Lower lobe of right lung (tissue), 2 donors: Measurements from ENCODE around the gene PCDHA2. TPM values are rescaled to one million over a fixed set of nuclear protein-coding genes. Genes with fewer than 3 reads are reported as not detected.

Experiments
- ATAC-seq, 2 donors: fragments of 200-7000 bp; cut with Tn5 transposase; one replicate each; pipeline ENCODE4 v1.9.1; 2020 to 2022; ENCODE audit warnings: mild to moderate bottlenecking in 2 of 2, moderate library complexity in 2 of 2
- DNase-seq: peaks from one replicate; pipeline ENCODE4 v3.0.0-alpha.2; 2020
- H3K27ac ChIP-seq: fragments of 200-600 bp; one replicate; pipeline ENCODE4 v1.8.0; 2022
- H3K27me3 ChIP-seq: fragments of 200-600 bp; one replicate; pipeline ENCODE4 v1.8.0; 2022; ENCODE audit warnings: low read depth
- H3K36me3 ChIP-seq: fragments of 200-600 bp; one replicate; pipeline ENCODE4 v1.8.0; 2022; ENCODE audit warnings: mild to moderate bottlenecking
- H3K4me1 ChIP-seq: fragments of 200-600 bp; one replicate; pipeline ENCODE4 v1.8.0; 2022
- H3K4me3 ChIP-seq: fragments of 200-600 bp; one replicate; pipeline ENCODE4 v1.8.0; 2022; ENCODE audit warnings: mild to moderate bottlenecking
- H3K9me3 ChIP-seq: fragments of 200-600 bp; one replicate; pipeline ENCODE4 v1.8.0; 2022
- intact Hi-C: fragments of 100-400 bp; cut with DNase I; formaldehyde crosslinking; loops from one replicate; pipeline ENCODE4 v1.11.0; 2022
- long read RNA-seq: library from polyadenylated mRNA; unstranded; transcript quantifications from one replicate; pipeline ENCODE4 v2.0.0, GENCODE V29; 2021
- total RNA-seq: library from RNA; stranded (reverse); fragmentation: NEBNext Ultra II Directional; extraction: Animal tissue kit (Norgen Biotek cat#: 25700); gene quantifications from one replicate; pipeline ENCODE4 v1.2.1, GENCODE V29; 2021
- TF ChIP-seq, protein P1 (sequence below): fragments of 200-600 bp; IDR thresholded peaks from one replicate; pipeline ENCODE4 v1.8.0; 2022; ENCODE audit warnings: antibody characterized with exemption, mild to moderate bottlenecking
- donor health status: DM: no; HTN: yes; CAD: no; lungs with severe emphysema.

Gene PCDHA2
- not detected for total RNA-seq
- long read RNA-seq: 0 reads

DNA sequence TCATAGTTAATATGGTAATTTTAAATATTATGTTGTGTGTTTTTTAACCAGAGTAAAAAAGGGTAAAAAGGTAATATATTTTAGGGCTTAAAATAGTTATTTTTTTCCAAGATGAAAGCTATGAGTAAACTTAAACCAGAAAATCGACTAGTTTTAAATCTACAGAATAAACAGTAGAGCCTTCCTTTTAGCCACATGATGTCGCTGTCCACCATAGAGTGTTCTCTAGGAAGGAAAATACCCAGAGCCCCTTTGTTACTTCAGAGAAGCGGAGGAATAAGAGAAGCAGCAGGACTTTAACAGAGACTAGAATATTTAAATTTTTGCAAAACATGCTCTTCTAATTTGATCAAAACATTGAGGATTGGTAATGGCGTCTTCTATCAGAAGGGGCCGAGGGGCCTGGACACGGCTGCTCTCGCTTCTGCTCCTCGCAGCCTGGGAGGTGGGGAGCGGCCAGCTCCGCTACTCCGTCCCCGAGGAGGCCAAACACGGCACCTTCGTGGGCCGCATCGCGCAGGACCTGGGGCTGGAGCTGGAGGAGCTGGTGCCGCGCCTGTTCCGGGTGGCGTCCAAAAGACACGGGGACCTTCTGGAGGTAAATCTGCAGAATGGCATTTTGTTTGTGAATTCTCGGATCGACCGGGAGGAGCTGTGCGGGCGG lies at the start of gene PCDHA2:
TSS of gene PCDHA2 (plus strand) at position 258 of the 664 bp plus-strand sequence.
- DNase-seq (no peak), ATAC-seq (no peak)
- TF ChIP-seq, protein P1, sequence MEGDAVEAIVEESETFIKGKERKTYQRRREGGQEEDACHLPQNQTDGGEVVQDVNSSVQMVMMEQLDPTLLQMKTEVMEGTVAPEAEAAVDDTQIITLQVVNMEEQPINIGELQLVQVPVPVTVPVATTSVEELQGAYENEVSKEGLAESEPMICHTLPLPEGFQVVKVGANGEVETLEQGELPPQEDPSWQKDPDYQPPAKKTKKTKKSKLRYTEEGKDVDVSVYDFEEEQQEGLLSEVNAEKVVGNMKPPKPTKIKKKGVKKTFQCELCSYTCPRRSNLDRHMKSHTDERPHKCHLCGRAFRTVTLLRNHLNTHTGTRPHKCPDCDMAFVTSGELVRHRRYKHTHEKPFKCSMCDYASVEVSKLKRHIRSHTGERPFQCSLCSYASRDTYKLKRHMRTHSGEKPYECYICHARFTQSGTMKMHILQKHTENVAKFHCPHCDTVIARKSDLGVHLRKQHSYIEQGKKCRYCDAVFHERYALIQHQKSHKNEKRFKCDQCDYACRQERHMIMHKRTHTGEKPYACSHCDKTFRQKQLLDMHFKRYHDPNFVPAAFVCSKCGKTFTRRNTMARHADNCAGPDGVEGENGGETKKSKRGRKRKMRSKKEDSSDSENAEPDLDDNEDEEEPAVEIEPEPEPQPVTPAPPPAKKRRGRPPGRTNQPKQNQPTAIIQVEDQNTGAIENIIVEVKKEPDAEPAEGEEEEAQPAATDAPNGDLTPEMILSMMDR: no peak
- no peak within 1 kb of the TSS for H3K27ac ChIP-seq
- H3K36me3 ChIP-seq: no peaks in the 10 kb centered on the region
- intact Hi-C loops: no loop called here
- H3K4me1 ChIP-seq: no peaks in the 10 kb centered on the region
- peak within 1 kb of the TSS; percentile 17 for H3K4me3 ChIP-seq
- H3K27me3 ChIP-seq: no peaks in the 10 kb centered on the region
- peaks cover 30% of the 10 kb centered on the region for H3K9me3 ChIP-seq

DNA sequence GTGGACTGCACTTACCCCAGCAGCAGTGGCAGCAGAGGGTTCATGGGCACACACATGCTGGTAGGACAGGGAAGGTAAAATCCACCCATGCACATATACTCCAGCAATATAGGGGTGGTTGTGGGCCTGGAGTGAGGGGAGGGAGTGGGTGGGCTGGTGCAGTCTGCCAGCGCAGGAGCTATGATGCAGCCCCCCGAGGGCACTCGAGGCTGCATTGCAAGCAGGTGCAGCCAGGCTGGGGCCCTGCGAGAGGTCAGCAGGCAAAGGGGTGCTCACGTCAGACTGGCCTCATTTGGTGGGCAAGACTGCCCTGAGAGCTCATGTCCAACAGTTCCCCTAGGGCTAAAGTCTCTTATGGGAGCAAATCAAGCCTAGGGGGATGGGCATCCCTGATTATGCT lies 41.1 kb upstream of the PCDHA2 start:
- no peaks in the 10 kb centered on the region for H3K27me3 ChIP-seq
- no peaks in the 10 kb centered on the region for H3K36me3 ChIP-seq
- intact Hi-C loops: no loop called here
- TF ChIP-seq, protein P1: no peak
- no peak overlapping the region for H3K27ac ChIP-seq
- H3K9me3 ChIP-seq: peaks cover 50% of the 10 kb centered on the region
- no peak for ATAC-seq
- H3K4me3 ChIP-seq: no peak overlapping the region
- DNase-seq: no peak
- H3K4me1 ChIP-seq: no peaks in the 10 kb centered on the region

DNA sequence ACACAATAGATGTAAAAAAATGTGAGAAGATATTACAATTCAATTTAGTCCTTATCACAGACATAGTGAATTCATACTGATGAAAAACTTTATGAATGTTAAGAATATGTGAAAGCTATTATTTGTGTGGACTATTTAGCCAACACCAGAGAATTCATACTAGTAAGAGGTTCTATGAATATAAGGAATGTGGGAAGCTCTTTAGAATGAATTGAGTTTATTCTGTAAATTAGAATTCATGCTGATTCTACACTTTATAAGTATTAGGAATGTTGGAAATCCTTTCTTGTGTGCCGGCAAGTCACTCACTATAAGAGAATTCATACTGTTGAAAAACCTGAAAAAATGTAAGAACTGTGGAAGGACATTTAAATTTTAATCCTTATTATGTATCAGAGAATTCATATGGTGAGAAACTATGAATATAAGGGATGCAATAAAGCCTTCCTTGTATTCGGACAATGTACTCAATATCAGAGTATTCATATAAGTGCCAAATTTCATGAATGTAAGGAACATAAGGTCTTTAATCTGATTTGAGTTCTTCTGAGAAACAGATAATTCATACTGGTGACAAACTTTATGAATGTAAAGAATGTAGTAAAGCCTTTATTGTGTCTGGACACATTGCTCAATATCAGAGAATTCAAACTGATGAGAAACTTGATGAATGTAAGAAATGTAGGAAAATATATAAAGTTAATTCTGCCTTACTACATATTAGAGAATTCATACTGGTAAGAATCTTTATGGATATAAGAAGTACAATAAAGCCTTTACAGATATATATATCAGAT lies 30.3 kb upstream of the PCDHA2 start:
- intact Hi-C loops: no loop called here
- H3K36me3 ChIP-seq: no peaks in the 10 kb centered on the region
- DNase-seq: no peak
- TF ChIP-seq, protein P1: no peak
- no peak overlapping the region for H3K4me3 ChIP-seq
- no peaks in the 10 kb centered on the region for H3K4me1 ChIP-seq
- H3K27me3 ChIP-seq: no peaks in the 10 kb centered on the region
- ATAC-seq: no peak
- no peak overlapping the region for H3K27ac ChIP-seq
- H3K9me3 ChIP-seq: peaks cover 97% of the 10 kb centered on the region

DNA sequence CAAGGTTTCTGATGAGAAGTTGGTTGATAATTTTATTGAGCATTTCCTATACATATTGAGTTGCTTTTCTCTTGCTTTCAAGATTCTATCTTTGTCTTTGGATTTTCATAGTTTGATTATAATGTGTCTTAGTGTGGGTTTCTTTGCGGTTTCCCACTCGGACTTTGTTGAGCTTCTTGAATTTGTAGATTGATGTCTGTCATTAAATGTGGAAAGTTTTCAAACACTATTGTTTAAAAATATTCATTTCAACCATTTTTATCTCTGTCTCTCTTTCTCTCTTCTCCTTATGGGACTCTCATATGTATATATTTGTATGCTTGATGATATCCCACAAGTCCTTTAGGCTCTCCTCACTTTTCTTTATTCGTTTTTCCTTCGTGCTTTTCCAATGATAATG lies 27.2 kb upstream of the PCDHA2 start:
- no peak overlapping the region for H3K4me3 ChIP-seq
- no peak overlapping the region for H3K27ac ChIP-seq
- H3K36me3 ChIP-seq: no peaks in the 10 kb centered on the region
- DNase-seq: no peak
- H3K9me3 ChIP-seq: peaks cover 98% of the 10 kb centered on the region
- intact Hi-C loops: no loop called here
- H3K4me1 ChIP-seq: no peaks in the 10 kb centered on the region
- H3K27me3 ChIP-seq: no peaks in the 10 kb centered on the region
- no peak for ATAC-seq
- TF ChIP-seq, protein P1: no peak

DNA sequence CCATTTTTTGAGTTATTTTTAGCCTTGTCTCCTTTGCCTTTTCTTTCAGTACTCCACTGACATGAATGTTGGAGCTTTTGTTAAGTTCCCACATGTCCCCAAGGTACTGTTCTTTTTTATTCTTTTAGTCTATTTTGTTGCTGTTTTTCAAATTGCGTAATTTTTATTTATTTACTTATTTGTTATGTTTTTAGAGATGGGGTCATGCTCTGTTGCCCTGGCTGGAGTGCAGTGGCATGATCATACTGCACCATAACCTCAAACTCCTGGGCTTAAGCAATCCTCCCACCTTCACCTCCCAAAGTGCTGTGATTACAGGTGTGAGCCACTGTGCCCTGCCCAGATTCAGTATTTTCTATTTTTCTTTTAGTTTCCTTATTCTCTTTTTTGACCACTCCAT lies 14.1 kb upstream of the PCDHA2 start:
- H3K9me3 ChIP-seq: peaks cover 62% of the 10 kb centered on the region
- no peak overlapping the region for H3K27ac ChIP-seq

More for the DNA sequence above, 14.1 kb upstream of the PCDHA2 start:
- TF ChIP-seq, protein P1: no peak
- no peak for ATAC-seq
- Histone ChIP-seq H3K36me3 (no peaks in the 10 kb centered on the region), H3K4me1 (no peaks in the 10 kb centered on the region), H3K4me3 (no peak overlapping the region), H3K27me3 (no peaks in the 10 kb centered on the region)
- no peak for DNase-seq
- intact Hi-C loops: no loop called here
